ENCODE results near the gene TAOK3.

Gene TAOK3

GRCh38 chr12:118350908-118351559, 21.7 kb downstream of the TAOK3 start:
- H3K4me3 ChIP-seq (ENCODE audit: low read depth, low read length), result no peak overlapping the region
- no peak for DNase-seq (ENCODE audit: low read depth)
- TF ChIP-seq MYC (IDR thresholded peaks at IDR 0.05; ENCODE audit: low read depth, low read length), result no peak

GRCh38 chr12:118347916-118348315, 24.8 kb downstream of the TAOK3 start:
- no peak for TF ChIP-seq POLR2A (IDR thresholded peaks at IDR 0.05; ENCODE audit: extremely low read depth, insufficient read length)
- TF ChIP-seq CTCF (IDR thresholded peaks at IDR 0.05; ENCODE audit: low read depth, low read length), result no peak
- no peak for TF ChIP-seq MYC (IDR thresholded peaks at IDR 0.05; ENCODE audit: low read depth, low read length)
- TF ChIP-seq MAX (IDR thresholded peaks at IDR 0.05; ENCODE audit: low read depth, low read length), result no peak
- H3K4me3 ChIP-seq (ENCODE audit: low read depth, low read length), result no peak overlapping the region
- no peak for DNase-seq (ENCODE audit: low read depth)

GRCh38 chr12:118346895-118347294, 25.8 kb downstream of the TAOK3 start:
- TF ChIP-seq MYC (IDR thresholded peaks at IDR 0.05; ENCODE audit: low read depth, low read length), result no peak
- no peak for TF ChIP-seq POLR2A (IDR thresholded peaks at IDR 0.05; ENCODE audit: extremely low read depth, insufficient read length)
- no peak for TF ChIP-seq MAX (IDR thresholded peaks at IDR 0.05; ENCODE audit: low read depth, low read length)
- no peak for TF ChIP-seq CTCF (IDR thresholded peaks at IDR 0.05; ENCODE audit: low read depth, low read length)
- no peak for DNase-seq (ENCODE audit: low read depth)
- no peak overlapping the region for H3K4me3 ChIP-seq (ENCODE audit: low read depth, low read length)

GRCh38 chr12:118345355-118345754, 27.4 kb downstream of the TAOK3 start:
- TF ChIP-seq POLR2A (IDR thresholded peaks at IDR 0.05; ENCODE audit: extremely low read depth, insufficient read length) (no peak), MYC (IDR thresholded peaks at IDR 0.05; ENCODE audit: low read depth, low read length) (no peak), CTCF (IDR thresholded peaks at IDR 0.05; ENCODE audit: low read depth, low read length) (no peak), MAX (IDR thresholded peaks at IDR 0.05; ENCODE audit: low read depth, low read length) (peak; percentile 85)
- peak; percentile 47 for DNase-seq (ENCODE audit: low read depth)
- H3K4me3 ChIP-seq (ENCODE audit: low read depth, low read length), result no peak overlapping the region

GRCh38 chr12:118344829-118345228, 27.9 kb downstream of the TAOK3 start:
- no peak for DNase-seq (ENCODE audit: low read depth)
- no peak overlapping the region for H3K4me3 ChIP-seq (ENCODE audit: low read depth, low read length)
- TF ChIP-seq CTCF (IDR thresholded peaks at IDR 0.05; ENCODE audit: low read depth, low read length) (no peak), POLR2A (IDR thresholded peaks at IDR 0.05; ENCODE audit: extremely low read depth, insufficient read length) (no peak), MAX (IDR thresholded peaks at IDR 0.05; ENCODE audit: low read depth, low read length) (no peak)

- no peak for DNase-seq (ENCODE audit: low read depth)
- TF ChIP-seq MYC (IDR thresholded peaks at IDR 0.05; ENCODE audit: low read depth, low read length), result no peak
- TF ChIP-seq MAX (IDR thresholded peaks at IDR 0.05; ENCODE audit: low read depth, low read length), result no peak
- no peak for TF ChIP-seq POLR2A (IDR thresholded peaks at IDR 0.05; ENCODE audit: extremely low read depth, insufficient read length)
- TF ChIP-seq CTCF (IDR thresholded peaks at IDR 0.05; ENCODE audit: low read depth, low read length), result no peak
- no peak overlapping the region for H3K4me3 ChIP-seq (ENCODE audit: low read depth, low read length)
These were observed 30.6 kb downstream of the TAOK3 start for GRCh38 chr12:118342090-118342489.
